ENCODE data around the gene FAM53B.

- no peak for TF ChIP-seq EP300 (IDR thresholded peaks at IDR 0.05)
- no peak for TF ChIP-seq CTCF (IDR thresholded peaks at IDR 0.05)
- no peak for TF ChIP-seq POLR2A (IDR thresholded peaks at IDR 0.05)
These were observed 54.2 kb downstream of the FAM53B start for GRCh38 chr10:124689911-124690498.

Measured in tibial nerve (tissue), 4 donors.